Omental fat pad (tissue), 4 donors: ENCODE data around the gene OTOP3. TPM values are rescaled to one million over a fixed set of nuclear protein-coding genes. Genes with fewer than 3 reads are reported as not detected.
A peak's percentile ranks its signal among the peaks of the same experiment; 100 is the strongest.

ENCODE experiments used
- ATAC-seq: fragments of 150-250 bp; one replicate; pipeline ENCODE4 v1.9.1; 2016; ENCODE audit warnings: mild to moderate bottlenecking, moderate library complexity; ENCODE audit not compliant: low FRiP score
- DNase-seq: peaks from one replicate; pipeline ENCODE4 v3.0.0-alpha.2; 2019; ENCODE audit warnings: low spot score
- total RNA-seq, 4 donors: library from RNA; depleted of rRNA; stranded (reverse); fragments of >200 nt; gene quantifications; one replicate each; pipeline ENCODE4 v1.1.0, GENCODE V29; 2016
- TF ChIP-seq, protein P1 (sequence below), 3 donors: fragments of 450-650 bp; IDR thresholded peaks; one replicate each; pipeline ENCODE4 v1.5.1; 2016 to 2017; ENCODE audit warnings: antibody characterized with exemption in 3 of 3, mild to moderate bottlenecking in 3 of 3, moderate library complexity in 2 of 3

The OTOP3 gene
- total RNA-seq, 4 donors from 2014 or later = not detected

DNA sequence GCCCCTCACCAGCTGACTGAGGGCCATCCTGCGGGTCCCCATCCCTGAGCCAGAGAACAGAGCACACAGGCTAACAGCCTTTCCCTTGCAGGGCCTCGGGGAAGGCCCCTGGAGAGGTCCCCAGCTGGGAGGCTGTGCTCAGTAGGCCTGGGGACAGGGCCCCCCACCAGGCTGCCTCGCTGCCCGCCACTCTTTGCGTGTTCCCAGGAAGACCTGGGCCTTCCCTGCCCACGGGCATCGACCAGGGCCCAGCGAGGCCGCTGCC is 36.1 kb downstream of the OTOP3 start:
- TF ChIP-seq, protein P1, sequence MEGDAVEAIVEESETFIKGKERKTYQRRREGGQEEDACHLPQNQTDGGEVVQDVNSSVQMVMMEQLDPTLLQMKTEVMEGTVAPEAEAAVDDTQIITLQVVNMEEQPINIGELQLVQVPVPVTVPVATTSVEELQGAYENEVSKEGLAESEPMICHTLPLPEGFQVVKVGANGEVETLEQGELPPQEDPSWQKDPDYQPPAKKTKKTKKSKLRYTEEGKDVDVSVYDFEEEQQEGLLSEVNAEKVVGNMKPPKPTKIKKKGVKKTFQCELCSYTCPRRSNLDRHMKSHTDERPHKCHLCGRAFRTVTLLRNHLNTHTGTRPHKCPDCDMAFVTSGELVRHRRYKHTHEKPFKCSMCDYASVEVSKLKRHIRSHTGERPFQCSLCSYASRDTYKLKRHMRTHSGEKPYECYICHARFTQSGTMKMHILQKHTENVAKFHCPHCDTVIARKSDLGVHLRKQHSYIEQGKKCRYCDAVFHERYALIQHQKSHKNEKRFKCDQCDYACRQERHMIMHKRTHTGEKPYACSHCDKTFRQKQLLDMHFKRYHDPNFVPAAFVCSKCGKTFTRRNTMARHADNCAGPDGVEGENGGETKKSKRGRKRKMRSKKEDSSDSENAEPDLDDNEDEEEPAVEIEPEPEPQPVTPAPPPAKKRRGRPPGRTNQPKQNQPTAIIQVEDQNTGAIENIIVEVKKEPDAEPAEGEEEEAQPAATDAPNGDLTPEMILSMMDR (IDR thresholded peaks at IDR 0.05) = no peak
- no peak for DNase-seq
- peak; percentile 12 for ATAC-seq

GRCh38 chr17:74972107-74972972 is 36.6 kb downstream of the OTOP3 start, which contains the start of gene HID1:
HID1 (minus strand) TSS chr17:74972759; CDS start chr17:74972656, 103 bp downstream.
- DNase-seq (no peak), ATAC-seq (peak; percentile 73)
- TF ChIP-seq, protein P1 (IDR thresholded peaks at IDR 0.05) = no peak

DNA sequence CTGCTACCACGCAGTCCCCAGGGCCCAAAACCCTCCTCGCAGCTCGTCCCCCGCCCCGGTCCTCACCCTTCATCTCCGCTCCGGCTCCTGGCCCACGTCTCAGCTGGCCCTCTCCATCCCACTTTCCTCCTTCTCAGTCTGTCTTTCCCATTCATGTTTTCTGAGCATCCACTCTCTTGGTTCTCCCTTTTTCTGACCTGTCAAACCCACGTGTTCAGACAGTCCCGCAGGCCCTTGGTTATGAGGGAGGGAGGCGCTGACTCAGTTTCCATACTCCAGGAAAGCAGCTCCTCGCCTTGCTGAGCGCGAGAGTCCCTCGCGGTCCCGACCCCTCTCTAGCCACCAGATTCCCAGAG is 37.3 kb downstream of the OTOP3 start:
- ATAC-seq (no peak), DNase-seq (no peak)
- TF ChIP-seq, protein P1 (IDR thresholded peaks at IDR 0.05) = no peak

GRCh38 chr17:74975943-74976342 is 40.2 kb downstream of the OTOP3 start:
- TF ChIP-seq, protein P1 (IDR thresholded peaks at IDR 0.05) = no peak
- ATAC-seq (no peak), DNase-seq (no peak)

DNA sequence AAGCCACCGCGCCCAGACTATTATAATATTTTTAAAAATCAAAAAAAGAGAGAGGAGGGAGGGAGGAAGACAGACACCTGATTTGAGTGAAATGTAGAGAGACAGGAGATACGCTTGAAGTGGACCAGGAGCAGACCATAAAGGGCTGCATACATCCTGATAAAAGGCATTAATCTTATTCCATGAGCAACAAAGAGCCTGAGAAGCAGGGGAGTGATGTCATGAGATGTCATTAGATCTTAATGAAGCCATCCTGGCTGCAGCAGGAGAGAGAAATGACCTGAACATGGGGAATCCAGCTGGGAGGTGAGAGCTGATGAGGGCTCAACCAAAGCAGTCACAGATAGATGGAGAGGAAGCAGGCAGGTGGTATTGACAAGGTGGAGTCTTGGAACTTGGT is 42.1 kb downstream of the OTOP3 start:
- no peak for DNase-seq
- ATAC-seq = no peak
- TF ChIP-seq, protein P1 (IDR thresholded peaks at IDR 0.05) = no peak

GRCh38 chr17:74978240-74978639 is 42.5 kb downstream of the OTOP3 start:
- TF ChIP-seq, protein P1 (IDR thresholded peaks at IDR 0.05) = no peak
- no peak for DNase-seq
- no peak for ATAC-seq
